OCI-LY3 (cell line): Measurements from ENCODE around the gene GULP1.

Experiments
- H2AFZ ChIP-seq: fragments of 200-600, 300-600 bp; shearing (Covaris generic); 2 replicates; pipeline ENCODE4 v1.6.0; 2014; ENCODE audit warnings: antibody characterized with exemption, low read depth, low read length
- H3K27ac ChIP-seq: fragments of 200-600, 300-600 bp; sonication (generic); 2 replicates; pipeline ENCODE4 v1.5.1; 2014; ENCODE audit warnings: mild to moderate bottlenecking, low read length, moderate library complexity, mixed read lengths
- H3K27me3 ChIP-seq: fragments of 200-600, 300-600 bp; sonication (generic); 2 replicates; pipeline ENCODE4 v1.6.1; 2014; ENCODE audit warnings: low read depth, low read length, mixed read lengths
- H3K36me3 ChIP-seq: fragments of 200-600, 300-600 bp; sonication (generic); replicated peaks from 2 replicates; pipeline ENCODE3; 2014; ENCODE audit warnings: low read depth, low read length, mixed read lengths
- H3K4me1 ChIP-seq: fragments of 300-600, 200-600 bp; sonication (generic); 2 replicates; pipeline ENCODE4 v1.6.1; 2014; ENCODE audit warnings: low read length, mixed read lengths
- H3K4me2 ChIP-seq: fragments of 200-600, 300-600 bp; sonication (generic); 2 replicates; pipeline ENCODE4 v1.6.1; 2014; ENCODE audit warnings: low read length, mixed read lengths
- H3K4me3 ChIP-seq: fragments of 300-600, 200-600 bp; sonication (generic); 2 replicates; pipeline ENCODE4 v1.5.1; 2014; ENCODE audit warnings: antibody characterized with exemption, mild to moderate bottlenecking, low read length, moderate library complexity
- H3K79me2 ChIP-seq: fragments of 300-600, 200-600 bp; shearing (Covaris generic); 2 replicates; pipeline ENCODE4 v1.6.1; 2014; ENCODE audit warnings: mild to moderate bottlenecking, low read length, mixed read lengths
- H3K9ac ChIP-seq: fragments of 300-600, 200-600 bp; shearing (Covaris generic); 2 replicates; pipeline ENCODE4 v1.6.0; 2014; ENCODE audit warnings: mild to moderate bottlenecking, low read length, moderate library complexity
- H3K9me3 ChIP-seq: fragments of 200-600, 300-600 bp; shearing (Covaris generic); 2 replicates; pipeline ENCODE4 v1.6.1; 2014; ENCODE audit warnings: low read length, mixed read lengths; ENCODE audit not compliant: insufficient read depth
- H4K20me1 ChIP-seq: fragments of 200-600, 300-600 bp; sonication (generic); 2 replicates; pipeline ENCODE4 v1.6.1; 2016; ENCODE audit warnings: low read length, mixed read lengths; ENCODE audit not compliant: insufficient read depth
- CTCF ChIP-seq: fragments of 200-600, 300-600 bp; sonication (generic); IDR thresholded peaks from 2 replicates; pipeline ENCODE4 v1.5.1; 2014; ENCODE audit warnings: antibody characterized with exemption, low read length, low read depth
- EZH2phosphoT487 ChIP-seq: fragments of 200-600 bp; shearing (Covaris generic); IDR thresholded peaks from 2 replicates; pipeline ENCODE4 v1.6.1; 2018; ENCODE audit warnings: antibody characterized with exemption, mixed run types, low read depth

GULP1 gene

GRCh38 chr2:188449971-188450370, 158.3 kb downstream of the GULP1 start:
- Histone ChIP-seq H3K9me3 (peaks cover 15% of the 10 kb centered on the region), H3K9ac (no peak overlapping the region), H3K4me2 (no peak overlapping the region), H3K36me3 (peaks cover 13% of the 10 kb centered on the region), H3K4me1 (peaks cover 14% of the 10 kb centered on the region), H3K4me3 (no peak overlapping the region), H3K27ac (no peak overlapping the region), H4K20me1 (no peaks in the 10 kb centered on the region), H2AFZ (no peak overlapping the region), H3K79me2 (no peaks in the 10 kb centered on the region), H3K27me3 (no peaks in the 10 kb centered on the region)
- TF ChIP-seq CTCF (no peak), EZH2phosphoT487 (no peak)

- Histone ChIP-seq H3K27ac (no peak overlapping the region), H3K9ac (no peak overlapping the region), H3K79me2 (no peaks in the 10 kb centered on the region), H3K4me1 (peaks cover 20% of the 10 kb centered on the region), H3K9me3 (peaks cover 15% of the 10 kb centered on the region), H3K36me3 (peaks cover 13% of the 10 kb centered on the region), H4K20me1 (no peaks in the 10 kb centered on the region), H3K27me3 (no peaks in the 10 kb centered on the region), H3K4me3 (no peak overlapping the region), H2AFZ (no peak overlapping the region), H3K4me2 (peak overlapping the region; percentile 5; the same call in 1 of the 2 replicates)
- no peak for TF ChIP-seq EZH2phosphoT487
- no peak for TF ChIP-seq CTCF
Observed at GRCh38 chr2:188450732-188451483, 159.2 kb downstream of the GULP1 start.

GRCh38 chr2:188452084-188452483, 160.4 kb downstream of the GULP1 start:
- Histone ChIP-seq H3K27ac (no peak overlapping the region), H3K9me3 (peaks cover 15% of the 10 kb centered on the region), H3K4me1 (peaks cover 20% of the 10 kb centered on the region), H4K20me1 (no peaks in the 10 kb centered on the region), H3K4me2 (no peak overlapping the region), H3K4me3 (no peak overlapping the region), H3K27me3 (no peaks in the 10 kb centered on the region), H3K79me2 (no peaks in the 10 kb centered on the region), H3K9ac (no peak overlapping the region), H3K36me3 (peaks cover 13% of the 10 kb centered on the region), H2AFZ (no peak overlapping the region)
- TF ChIP-seq EZH2phosphoT487 (no peak), CTCF (no peak)

GRCh38 chr2:188456114-188456909, 164.6 kb downstream of the GULP1 start:
- Histone ChIP-seq H3K4me2 (no peak overlapping the region), H3K9me3 (peaks cover 15% of the 10 kb centered on the region), H3K27ac (no peak overlapping the region), H3K4me1 (peaks cover 6% of the 10 kb centered on the region), H2AFZ (no peak overlapping the region), H3K9ac (no peak overlapping the region), H4K20me1 (no peaks in the 10 kb centered on the region), H3K79me2 (no peaks in the 10 kb centered on the region), H3K4me3 (no peak overlapping the region), H3K27me3 (no peaks in the 10 kb centered on the region), H3K36me3 (peaks cover 13% of the 10 kb centered on the region)
- TF ChIP-seq EZH2phosphoT487 = no peak
- TF ChIP-seq CTCF = peak; percentile 36; the same call in 1 of the 2 replicates
